GM19372 (cell line): ENCODE results near the gene HLA-DRB5.
A peak's percentile ranks its signal among the peaks of the same experiment; 100 is the strongest.
"Not testable (repeated sequence)": the region's sequence is repeated elsewhere in the genome, so short reads cannot be mapped to it uniquely, and the experiment has no call there.

Experiments
- ATAC-seq: cut with Tn5 transposase; IDR thresholded peaks from one replicate; pipeline ENCODE4 v1.9.1; 2021; ENCODE audit warnings: mild to moderate bottlenecking, low read depth, moderate library complexity; ENCODE audit not compliant: unreplicated experiment

HLA-DRB5 gene

GRCh38 chr6:32529697-32530430 lies at the start of gene HLA-DRB5:
HLA-DRB5 (minus strand) TSS chr6:32530287; CDS start chr6:32530224, 63 bp downstream.
- peak; percentile 61 for ATAC-seq

GRCh38 chr6:32578962-32579361 lies 48.9 kb upstream of the HLA-DRB5 start:
- no peak for ATAC-seq

- not testable (repeated sequence) for ATAC-seq
These were observed 47.4 kb upstream of the HLA-DRB5 start for GRCh38 chr6:32577493-32577892.

- no peak for ATAC-seq
These were observed 46.2 kb upstream of the HLA-DRB5 start for GRCh38 chr6:32576250-32576649.

GRCh38 chr6:32570363-32570905 lies 40.3 kb upstream of the HLA-DRB5 start:
- ATAC-seq: no peak

GRCh38 chr6:32568561-32568960 lies 38.5 kb upstream of the HLA-DRB5 start:
- ATAC-seq: no peak

- ATAC-seq: no peak
These were observed 36.9 kb upstream of the HLA-DRB5 start for GRCh38 chr6:32566957-32567356.

- no peak for ATAC-seq
These were observed 35.4 kb upstream of the HLA-DRB5 start for GRCh38 chr6:32565511-32565910.

- ATAC-seq: no peak
These were observed 32.9 kb upstream of the HLA-DRB5 start for GRCh38 chr6:32562940-32563339.

- no peak for ATAC-seq
These were observed 29.7 kb upstream of the HLA-DRB5 start for GRCh38 chr6:32559747-32560146.

GRCh38 chr6:32558426-32559057 lies 28.5 kb upstream of the HLA-DRB5 start:
- ATAC-seq: no peak

- no peak for ATAC-seq
These were observed 24.3 kb upstream of the HLA-DRB5 start for GRCh38 chr6:32554116-32554965.

GRCh38 chr6:32553037-32553742 lies 23.1 kb upstream of the HLA-DRB5 start:
- ATAC-seq: no peak

- no peak for ATAC-seq
These were observed 21.3 kb upstream of the HLA-DRB5 start for GRCh38 chr6:32551410-32551809.

- no peak for ATAC-seq
These were observed 9.8 kb upstream of the HLA-DRB5 start for GRCh38 chr6:32539839-32540238.

GRCh38 chr6:32530431-32530793 lies 325 bp upstream of the HLA-DRB5 start:
- peak; percentile 45 for ATAC-seq

- ATAC-seq: no peak
These were observed 7.6 kb downstream of the HLA-DRB5 start for GRCh38 chr6:32522302-32523047.

GRCh38 chr6:32519910-32520258 lies 10.2 kb downstream of the HLA-DRB5 start:
- ATAC-seq: no peak

- ATAC-seq: no peak
These were observed 10.8 kb downstream of the HLA-DRB5 start for GRCh38 chr6:32519118-32519909.
